Liver (tissue), 9 donors: ENCODE results near the gene DNMT3A. TPM values are rescaled to one million over a fixed set of nuclear protein-coding genes. Genes with fewer than 3 reads are reported as not detected.

Experiments
- DNase-seq: peaks from one replicate; pipeline ENCODE4 v3.0.0-alpha.2; 2017; ENCODE audit warnings: low spot score
- H3K27ac ChIP-seq, 2 donors: one replicate each; pipeline ENCODE4 v1.7.0; 2013; ENCODE audit warnings: inconsistent platforms in 2 of 2, low read length in 2 of 2, control low read depth in 1 of 2, low read depth in 1 of 2, mild to moderate bottlenecking in 1 of 2
- H3K27me3 ChIP-seq, 4 donors: one replicate each; pipeline versions ENCODE4 v1.6.1 to v1.7.0; 2013; ENCODE audit warnings: low read length in 3 of 4, inconsistent platforms in 1 of 4, mild to moderate bottlenecking in 1 of 4, moderate library complexity in 1 of 4; ENCODE audit not compliant: control insufficient read depth in 4 of 4, insufficient read depth in 4 of 4
- H3K36me3 ChIP-seq, 4 donors: one replicate each; pipeline versions ENCODE4 v1.6.1 to v1.7.0; 2013; ENCODE audit warnings: low read length in 3 of 4, mild to moderate bottlenecking in 3 of 4, low read depth in 1 of 4, moderate library complexity in 1 of 4; ENCODE audit not compliant: control insufficient read depth in 4 of 4, insufficient read depth in 3 of 4
- H3K4me1 ChIP-seq, 4 donors: one replicate each; pipeline versions ENCODE4 v1.6.1 to v1.7.0; 2013; ENCODE audit warnings: low read length in 3 of 4, mild to moderate bottlenecking in 3 of 4, moderate library complexity in 1 of 4; ENCODE audit not compliant: control insufficient read depth in 4 of 4, insufficient read depth in 4 of 4
- H3K4me3 ChIP-seq, 3 donors: one replicate each; pipeline versions ENCODE4 v1.6.1 to v1.7.0; 2013; ENCODE audit warnings: low read length in 3 of 3, control low read depth in 1 of 3, low read depth in 1 of 3, mild to moderate bottlenecking in 1 of 3
- H3K9ac ChIP-seq, 2 donors: one replicate each; pipeline ENCODE4 v1.7.0; 2013; ENCODE audit warnings: low read length in 2 of 2, mild to moderate bottlenecking in 2 of 2, moderate library complexity in 2 of 2, control low read depth in 1 of 2, low read depth in 1 of 2
- H3K9me3 ChIP-seq, 4 donors: one replicate each; pipeline versions ENCODE4 v1.6.1 to v1.7.0; 2013; ENCODE audit warnings: low read length in 3 of 4; ENCODE audit not compliant: control insufficient read depth in 4 of 4
- ATF3 ChIP-seq: IDR thresholded peaks from 2 replicates; pipeline ENCODE4 v1.6.1; 2016; ENCODE audit warnings: antibody characterized with exemption
- CTCF ChIP-seq: fragments of 150-350 bp; IDR thresholded peaks from 2 replicates; pipeline ENCODE4 v1.5.1; 2017; ENCODE audit warnings: improper control_type of control experiment, low read depth, low read length; ENCODE audit not compliant: missing input control
- FOXA1 ChIP-seq: IDR thresholded peaks from 2 replicates; pipeline ENCODE4 v1.6.1; 2016; ENCODE audit warnings: antibody characterized with exemption
- FOXA2 ChIP-seq: IDR thresholded peaks from 2 replicates; pipeline ENCODE4 v1.6.1; 2016; ENCODE audit warnings: antibody characterized with exemption
- GABPA ChIP-seq, 2 donors: IDR thresholded peaks in 1 of 2; conservative IDR thresholded peaks in 1 of 2; 2 replicates each; pipeline ENCODE4 v1.6.1; 2016; ENCODE audit warnings: antibody characterized with exemption in 2 of 2, mild to moderate bottlenecking in 1 of 2, moderate library complexity in 1 of 2
- JUND ChIP-seq, 2 donors: IDR thresholded peaks; 2 replicates each; pipeline ENCODE4 v1.6.1; 2016; ENCODE audit warnings: antibody characterized with exemption in 2 of 2
- MAX ChIP-seq: IDR thresholded peaks from 2 replicates; pipeline ENCODE4 v1.6.1; 2016; ENCODE audit warnings: antibody characterized with exemption
- NR2F2 ChIP-seq: IDR thresholded peaks from 2 replicates; pipeline ENCODE4 v1.6.1; 2016; ENCODE audit warnings: antibody characterized with exemption
- RAD21 ChIP-seq, 2 donors: IDR thresholded peaks; 2 replicates each; pipeline ENCODE4 v1.6.1; 2016; ENCODE audit warnings: antibody characterized with exemption in 2 of 2, mild to moderate bottlenecking in 2 of 2
- RXRA ChIP-seq, 2 donors: IDR thresholded peaks; 2 replicates each; pipeline ENCODE4 v1.6.1; 2017 to 2018; ENCODE audit warnings: antibody characterized with exemption in 2 of 2, mild to moderate bottlenecking in 1 of 2
- SP1 ChIP-seq: IDR thresholded peaks from 2 replicates; pipeline ENCODE4 v1.6.1; 2018; ENCODE audit warnings: antibody characterized with exemption, mild to moderate bottlenecking
- TAF1 ChIP-seq: conservative IDR thresholded peaks from 2 replicates; pipeline ENCODE4 v1.6.1; 2016; ENCODE audit warnings: antibody characterized with exemption, mild to moderate bottlenecking
- YY1 ChIP-seq: IDR thresholded peaks from 2 replicates; pipeline ENCODE4 v1.6.1; 2016; ENCODE audit warnings: antibody characterized with exemption, mild to moderate bottlenecking
- ZBTB33 ChIP-seq: IDR thresholded peaks from 2 replicates; pipeline ENCODE4 v1.6.1; 2016; ENCODE audit warnings: antibody characterized with exemption
- WGBS: extraction: QIAGEN DNeasy Blood & Tissue Kit; methylation state at CpG from one replicate; pipeline ENCODE4 v1.1.7; 2013; 5-methylcytosine and 5-hydroxymethylcytosine counted together
- polyA plus RNA-seq, 2 donors: library from polyadenylated mRNA; stranded (reverse) in 1 of 2; unstranded in 1 of 2; fragments of 200-250 nt in 1 of 2; fragments of >200 nt in 1 of 2; fragmentation: Nextera tagmentation in 1 of 2; extraction: Ambion mirVana in 1 of 2; gene quantifications; one replicate each; pipeline versions ENCODE4 v1.2.1 to v1.2.3, GENCODE V29; 2013 to 2015
- total RNA-seq, 2 donors: library from RNA; depleted of rRNA; stranded (reverse); fragments of >200 nt; gene quantifications; one replicate each; pipeline ENCODE4 v1.2.3, GENCODE V29; 2014
- donor health status: healthy.
- donor health status: healthy.
- donor health status: healthy.
- donor health status: healthy.
- donor health status: healthy.

DNMT3A gene
- total and polyA plus RNA-seq, 4 donors = 3.5 to 24.2 (median 8.1) TPM

GRCh38 chr2:25258847-25259736, 82.6 kb downstream of the DNMT3A start:
- Histone ChIP-seq H3K4me3 (no peak overlapping the region), H3K27me3 (no peaks in the 10 kb centered on the region), H3K4me1 (no peaks in the 10 kb centered on the region), H3K9me3 (no peaks in the 10 kb centered on the region), H3K36me3 (peaks cover 0 to 26% (median 12%) of the 10 kb centered on the region in 4 donors), H3K9ac (no peak overlapping the region), H3K27ac (no peak overlapping the region)
- DNase-seq = no peak
- 95% methylated on average over 9 of the region's 9 CpGs for WGBS
- no peak for TF ChIP-seq FOXA1
- TF ChIP-seq YY1 = no peak
- no peak for TF ChIP-seq SP1
- TF ChIP-seq RXRA (IDR thresholded peaks at IDR 0.05) = no peak
- TF ChIP-seq ZBTB33 = no peak
- TF ChIP-seq CTCF = no peak
- TF ChIP-seq ATF3 = no peak
- no peak for TF ChIP-seq GABPA (IDR thresholded peaks at IDR 0.05 in 1 of 2, conservative IDR thresholded peaks at IDR 0.05 in 1 of 2)
- TF ChIP-seq TAF1 = no peak
- no peak for TF ChIP-seq RAD21 (IDR thresholded peaks at IDR 0.05)
- no peak for TF ChIP-seq FOXA2
- no peak for TF ChIP-seq MAX
- no peak for TF ChIP-seq NR2F2
- no peak for TF ChIP-seq JUND (IDR thresholded peaks at IDR 0.05)

GRCh38 chr2:25257931-25258846, 83.5 kb downstream of the DNMT3A start:
- TF ChIP-seq RXRA (IDR thresholded peaks at IDR 0.05) = no peak
- no peak for DNase-seq
- 87% methylated on average over 9 of the region's 9 CpGs for WGBS
- H3K9ac ChIP-seq = no peak overlapping the region
- H3K36me3 ChIP-seq = peaks cover 0 to 23% (median 12%) of the 10 kb centered on the region in 4 donors
- H3K9me3 ChIP-seq = no peaks in the 10 kb centered on the region
- H3K27ac ChIP-seq = no peak overlapping the region
- peaks cover 0 to under 1% (median 0%) of the 10 kb centered on the region in 4 donors for H3K4me1 ChIP-seq
- no peaks in the 10 kb centered on the region for H3K27me3 ChIP-seq
- no peak overlapping the region for H3K4me3 ChIP-seq
